HepG2 (cell line): Measurements from ENCODE around the gene TBC1D14. TPM values are rescaled to one million over a fixed set of nuclear protein-coding genes. Genes with fewer than 3 reads are reported as not detected.

Source experiments
- EEA1 ChIP-seq: sonication (generic); formaldehyde crosslinking; IDR thresholded peaks from 2 replicates; pipeline ENCODE4 v1.5.1; 2020; ENCODE audit warnings: mild to moderate bottlenecking, missing genetic modification reagents, borderline replicate concordance
- EP300 ChIP-seq, 3 experiments: sonication (generic) in 1 of 3; formaldehyde crosslinking in 1 of 3; IDR thresholded peaks; 2 replicates each; pipeline versions ENCODE4 v1.5.1 to v1.6.1; 2011 to 2020; ENCODE audit warnings: low read depth in 2 of 3, low read length in 2 of 3, borderline replicate concordance in 1 of 3, improper control_type of control experiment in 1 of 3, mild to moderate bottlenecking in 1 of 3, missing genetic modification reagents in 1 of 3, moderate library complexity in 1 of 3
- ERF ChIP-seq: IDR thresholded peaks from 2 replicates; pipeline ENCODE4 v1.6.1; 2018; ENCODE audit warnings: missing biosample characterization, missing genetic modification reagents
- HCFC1 ChIP-seq: fragments of 150-350 bp; IDR thresholded peaks from 2 replicates; pipeline ENCODE4 v1.6.1; 2014; ENCODE audit warnings: low read depth, low read length
- KDM1A ChIP-seq: IDR thresholded peaks from 2 replicates; pipeline ENCODE4 v1.6.1; 2016; ENCODE audit warnings: missing compliant biosample characterization
- NFE2L2 ChIP-seq: fragments of 150-350 bp; IDR thresholded peaks from 2 replicates; pipeline ENCODE4 v1.6.1; 2014; ENCODE audit warnings: low read length
- NFKB2 ChIP-seq: sonication (generic); formaldehyde crosslinking; IDR thresholded peaks from 2 replicates; pipeline ENCODE4 v1.4.0; 2020; ENCODE audit warnings: missing genetic modification reagents, borderline replicate concordance
- NKX3-1 ChIP-seq: sonication (generic); formaldehyde crosslinking; IDR thresholded peaks from 2 replicates; pipeline ENCODE4 v1.5.0; 2020; ENCODE audit warnings: missing genetic modification reagents
- POGZ ChIP-seq: sonication (generic); formaldehyde crosslinking; IDR thresholded peaks from 2 replicates; pipeline ENCODE4 v1.4.0; 2020; ENCODE audit warnings: mild to moderate bottlenecking, missing genetic modification reagents
- RARA ChIP-seq: IDR thresholded peaks from 2 replicates; pipeline ENCODE4 v1.6.1; 2016; ENCODE audit warnings: missing genetic modification reagents, missing compliant biosample characterization
- TEAD3 ChIP-seq: optimal IDR thresholded peaks from 2 replicates; pipeline ENCODE3; 2016; ENCODE audit warnings: borderline replicate concordance
- ZFP41 ChIP-seq: sonication (generic); formaldehyde crosslinking; IDR thresholded peaks from 2 replicates; pipeline ENCODE4 v1.4.0; 2020; ENCODE audit warnings: mild to moderate bottlenecking, missing genetic modification reagents, borderline replicate concordance
- ZMAT3 ChIP-seq: sonication (generic); formaldehyde crosslinking; conservative IDR thresholded peaks from 2 replicates; pipeline ENCODE4 v1.7.0; 2021; ENCODE audit warnings: missing genetic modification reagents
- ZNF136 ChIP-seq: sonication (generic); formaldehyde crosslinking; IDR thresholded peaks from 2 replicates; pipeline ENCODE4 v1.8.1; 2022; ENCODE audit warnings: low read depth, mild to moderate bottlenecking, moderate library complexity, missing genetic modification reagents
- ZNF382 ChIP-seq: sonication (generic); formaldehyde crosslinking; IDR thresholded peaks from 2 replicates; pipeline ENCODE4 v1.5.0; 2020; ENCODE audit warnings: missing genetic modification reagents, mild to moderate bottlenecking, borderline replicate concordance
- ZNF496 ChIP-seq: sonication (generic); formaldehyde crosslinking; IDR thresholded peaks from 2 replicates; pipeline ENCODE4 v1.8.1; 2023; ENCODE audit warnings: mild to moderate bottlenecking, moderate library complexity, missing genetic modification reagents; ENCODE audit not compliant: insufficient replicate concordance
- ZNF546 ChIP-seq: sonication (generic); formaldehyde crosslinking; conservative IDR thresholded peaks from 2 replicates; pipeline ENCODE4 v1.8.1; 2023; ENCODE audit warnings: mild to moderate bottlenecking, missing genetic modification reagents
- ZNF605 ChIP-seq: sonication (generic); formaldehyde crosslinking; IDR thresholded peaks from 2 replicates; pipeline ENCODE4 v1.8.0; 2022; ENCODE audit warnings: mild to moderate bottlenecking, missing genetic modification reagents
- ZNF678 ChIP-seq: sonication (generic); formaldehyde crosslinking; IDR thresholded peaks from 2 replicates; pipeline ENCODE4 v1.4.0; 2020; ENCODE audit warnings: mild to moderate bottlenecking, missing genetic modification reagents
- ZNF761 ChIP-seq: sonication (generic); formaldehyde crosslinking; conservative IDR thresholded peaks from 2 replicates; pipeline ENCODE4 v1.4.0; 2020; ENCODE audit warnings: mild to moderate bottlenecking, missing genetic modification reagents
- ZSCAN30 ChIP-seq: sonication (generic); formaldehyde crosslinking; IDR thresholded peaks from 2 replicates; pipeline ENCODE4 v1.5.0; 2020; ENCODE audit warnings: mild to moderate bottlenecking, missing genetic modification reagents
- polyA plus RNA-seq, 8 experiments: library from polyadenylated mRNA; depleted of rRNA in 3 of 8; stranded (reverse) in 7 of 8; unstranded in 1 of 8; fragments of >200 nt; fragmentation: Illumina TruSeq in 4 of 8; extraction: Trizol in 4 of 8; gene quantifications; 2 replicates each; pipeline versions ENCODE4 v1.2.1 to v1.2.3, GENCODE V29; 2011 to 2016; ENCODE audit warnings: low read depth in 4 of 8, missing spikeins in 1 of 8, mixed read lengths in 1 of 8; ENCODE audit not compliant: insufficient read depth in 1 of 8
- total RNA-seq, 5 experiments: library from RNA; depleted of rRNA; stranded (reverse); fragments of >200 nt; fragmentation: Illumina TruSeq; extraction: Trizol; gene quantifications; 2 replicates each; pipeline ENCODE4 v1.2.3, GENCODE V29; 2016; ENCODE audit warnings: low read depth in 1 of 5
- TF ChIP-seq, protein P1 (sequence below): sonication (generic); formaldehyde crosslinking; IDR thresholded peaks from 2 replicates; pipeline ENCODE4 v1.9.0; 2021; ENCODE audit warnings: missing genetic modification reagents, borderline replicate concordance
- TF ChIP-seq, protein P2 (sequence below): sonication (generic); formaldehyde crosslinking; IDR thresholded peaks from 2 replicates; pipeline ENCODE4 v1.5.0; 2020; ENCODE audit warnings: missing genetic modification reagents
- TF ChIP-seq, protein P3 (sequence below): sonication (generic); formaldehyde crosslinking; IDR thresholded peaks from 2 replicates; pipeline ENCODE4 v1.5.0; 2020; ENCODE audit warnings: missing genetic modification reagents
- TF ChIP-seq, protein P4 (sequence below): sonication (generic); formaldehyde crosslinking; IDR thresholded peaks from 2 replicates; pipeline ENCODE4 v1.8.1; 2023; ENCODE audit warnings: missing genetic modification reagents, inconsistent platforms, borderline replicate concordance
- TF ChIP-seq, protein P5 (sequence below): sonication (generic); formaldehyde crosslinking; IDR thresholded peaks from 2 replicates; pipeline ENCODE4 v1.4.0; 2020; ENCODE audit warnings: missing genetic modification reagents

The TBC1D14 gene
- total and polyA plus RNA-seq, 2 of the 13 experiments (the other 11 are each of a cell fraction or from before 2014, with no cell fraction given) = 29.5 to 46.5 TPM

DNA sequence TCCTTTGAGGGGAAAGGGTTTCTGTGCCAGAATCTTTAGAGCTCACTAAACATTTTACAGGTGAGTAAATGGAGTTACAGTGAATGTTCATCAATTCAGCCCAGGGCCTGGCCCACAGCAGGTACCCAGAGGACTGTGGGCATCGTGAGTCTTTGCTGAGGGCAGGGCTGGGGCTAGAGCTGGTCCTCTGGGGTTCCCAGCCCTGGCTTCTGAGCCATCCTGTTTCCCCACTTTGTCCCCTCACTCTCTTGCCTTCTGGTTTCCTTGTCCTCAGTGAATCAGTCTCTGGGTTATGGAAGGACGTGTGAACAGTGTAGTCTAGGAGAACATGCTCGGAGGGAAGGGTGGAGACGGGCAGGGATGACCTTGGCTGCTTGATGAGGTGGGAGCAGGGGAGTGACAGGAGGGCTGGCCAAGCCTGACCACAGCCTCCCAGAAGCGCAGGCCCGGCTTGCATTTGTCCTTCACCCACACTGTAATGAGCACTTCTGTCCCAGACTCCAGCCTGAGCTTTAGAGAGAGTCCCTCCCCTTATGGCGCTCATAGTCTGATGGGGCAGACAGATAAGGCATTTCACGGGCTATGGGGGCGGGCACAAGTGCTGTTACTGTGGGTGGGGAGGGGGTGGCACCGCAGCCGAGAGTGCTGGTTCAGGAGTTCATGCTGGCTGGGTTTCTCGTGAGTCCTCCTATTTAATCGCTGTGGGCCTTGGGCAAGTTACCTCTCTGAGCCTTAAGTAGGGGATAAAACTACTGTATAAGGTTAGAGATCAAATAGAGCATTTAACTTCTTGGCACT is 17.3 kb downstream of the TBC1D14 start (continued):
- TF ChIP-seq, protein P1, sequence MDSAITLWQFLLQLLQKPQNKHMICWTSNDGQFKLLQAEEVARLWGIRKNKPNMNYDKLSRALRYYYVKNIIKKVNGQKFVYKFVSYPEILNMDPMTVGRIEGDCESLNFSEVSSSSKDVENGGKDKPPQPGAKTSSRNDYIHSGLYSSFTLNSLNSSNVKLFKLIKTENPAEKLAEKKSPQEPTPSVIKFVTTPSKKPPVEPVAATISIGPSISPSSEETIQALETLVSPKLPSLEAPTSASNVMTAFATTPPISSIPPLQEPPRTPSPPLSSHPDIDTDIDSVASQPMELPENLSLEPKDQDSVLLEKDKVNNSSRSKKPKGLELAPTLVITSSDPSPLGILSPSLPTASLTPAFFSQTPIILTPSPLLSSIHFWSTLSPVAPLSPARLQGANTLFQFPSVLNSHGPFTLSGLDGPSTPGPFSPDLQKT (CRISPR knock-in tag) = no peak
- TF ChIP-seq POGZ (CRISPR knock-in tag) = 0 out of 2 replicates have a peak, but pooled peaks have one; percentile 43
- TF ChIP-seq, protein P2, sequence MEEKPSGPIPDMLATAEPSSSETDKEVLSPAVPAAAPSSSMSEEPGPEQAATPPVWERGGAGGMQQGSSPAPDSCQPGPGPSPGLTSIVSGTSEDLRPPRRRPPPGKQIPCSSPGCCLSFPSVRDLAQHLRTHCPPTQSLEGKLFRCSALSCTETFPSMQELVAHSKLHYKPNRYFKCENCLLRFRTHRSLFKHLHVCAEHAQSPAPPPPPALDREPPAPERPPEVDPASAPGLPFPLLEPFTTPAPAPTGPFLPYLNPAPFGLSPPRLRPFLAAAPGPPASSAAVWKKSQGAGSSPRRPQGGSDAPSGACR (CRISPR knock-in tag) = 0 out of 2 replicates have a peak, but pooled peaks have one; percentile 11
- TF ChIP-seq ZNF605 = 0 out of 2 replicates have a peak, but pooled peaks have one; percentile 52
- TF ChIP-seq ZNF761 = no peak
- TF ChIP-seq EEA1 = no peak
- TF ChIP-seq NKX3-1 (CRISPR knock-in tag) = no peak
- no peak for TF ChIP-seq ZNF546
- TF ChIP-seq KDM1A (CRISPR knock-in tag) = no peak
- no peak for TF ChIP-seq ZFP41
- TF ChIP-seq ZMAT3 (CRISPR knock-in tag) = no peak
- no peak for TF ChIP-seq ZNF382 (CRISPR knock-in tag)
- peak; percentile 75 for TF ChIP-seq RARA
- TF ChIP-seq, protein P3, sequence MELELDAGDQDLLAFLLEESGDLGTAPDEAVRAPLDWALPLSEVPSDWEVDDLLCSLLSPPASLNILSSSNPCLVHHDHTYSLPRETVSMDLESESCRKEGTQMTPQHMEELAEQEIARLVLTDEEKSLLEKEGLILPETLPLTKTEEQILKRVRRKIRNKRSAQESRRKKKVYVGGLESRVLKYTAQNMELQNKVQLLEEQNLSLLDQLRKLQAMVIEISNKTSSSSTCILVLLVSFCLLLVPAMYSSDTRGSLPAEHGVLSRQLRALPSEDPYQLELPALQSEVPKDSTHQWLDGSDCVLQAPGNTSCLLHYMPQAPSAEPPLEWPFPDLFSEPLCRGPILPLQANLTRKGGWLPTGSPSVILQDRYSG (CRISPR knock-in tag) = no peak
- no peak for TF ChIP-seq EP300 (IDR thresholded peaks at IDR 0.05; ENCODE audit: low read depth in 2 of 2, low read length in 2 of 2)
- no peak for TF ChIP-seq EP300 (CRISPR knock-in tag; IDR thresholded peaks at IDR 0.05; ENCODE audit: borderline replicate concordance)
- TF ChIP-seq, protein P4, sequence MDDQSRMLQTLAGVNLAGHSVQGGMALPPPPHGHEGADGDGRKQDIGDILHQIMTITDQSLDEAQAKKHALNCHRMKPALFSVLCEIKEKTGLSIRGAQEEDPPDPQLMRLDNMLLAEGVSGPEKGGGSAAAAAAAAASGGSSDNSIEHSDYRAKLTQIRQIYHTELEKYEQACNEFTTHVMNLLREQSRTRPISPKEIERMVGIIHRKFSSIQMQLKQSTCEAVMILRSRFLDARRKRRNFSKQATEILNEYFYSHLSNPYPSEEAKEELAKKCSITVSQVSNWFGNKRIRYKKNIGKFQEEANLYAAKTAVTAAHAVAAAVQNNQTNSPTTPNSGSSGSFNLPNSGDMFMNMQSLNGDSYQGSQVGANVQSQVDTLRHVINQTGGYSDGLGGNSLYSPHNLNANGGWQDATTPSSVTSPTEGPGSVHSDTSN (CRISPR knock-in tag) = no peak
- TF ChIP-seq ZSCAN30 = no peak
- no peak for TF ChIP-seq ZNF136 (CRISPR knock-in tag)
- TF ChIP-seq, protein P5, sequence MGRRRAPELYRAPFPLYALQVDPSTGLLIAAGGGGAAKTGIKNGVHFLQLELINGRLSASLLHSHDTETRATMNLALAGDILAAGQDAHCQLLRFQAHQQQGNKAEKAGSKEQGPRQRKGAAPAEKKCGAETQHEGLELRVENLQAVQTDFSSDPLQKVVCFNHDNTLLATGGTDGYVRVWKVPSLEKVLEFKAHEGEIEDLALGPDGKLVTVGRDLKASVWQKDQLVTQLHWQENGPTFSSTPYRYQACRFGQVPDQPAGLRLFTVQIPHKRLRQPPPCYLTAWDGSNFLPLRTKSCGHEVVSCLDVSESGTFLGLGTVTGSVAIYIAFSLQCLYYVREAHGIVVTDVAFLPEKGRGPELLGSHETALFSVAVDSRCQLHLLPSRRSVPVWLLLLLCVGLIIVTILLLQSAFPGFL (CRISPR knock-in tag) = no peak
- TF ChIP-seq ZNF678 (CRISPR knock-in tag) = no peak
- TF ChIP-seq ERF = peak; percentile 38; the same call in 1 of the 2 replicates
- TF ChIP-seq TEAD3 (CRISPR knock-in tag) = no peak
- no peak for TF ChIP-seq HCFC1
- TF ChIP-seq NFE2L2 = no peak
- TF ChIP-seq NFKB2 (CRISPR knock-in tag) = no peak; the same call in 1 of the 2 replicates
- TF ChIP-seq ZNF496 (CRISPR knock-in tag) = no peak
